ENCODE data around the gene TACR3.
A peak's percentile ranks its signal among the peaks of the same experiment; 100 is the strongest.
"Not testable (repeated sequence)": the region's sequence is repeated elsewhere in the genome, so short reads cannot be mapped to it uniquely, and the experiment has no call there.

The TACR3 gene

GRCh38 chr4:103719830-103720207 lies at the start of gene TACR3:
TACR3 (minus strand) TSS chr4:103719985; CDS start chr4:103719675, 310 bp downstream.
- DNase-seq, result no peak

- no peak for DNase-seq
These were observed 37.8 kb upstream of the TACR3 start for GRCh38 chr4:103757631-103758030.

GRCh38 chr4:103756741-103757140 lies 37.0 kb upstream of the TACR3 start:
- DNase-seq, result no peak

GRCh38 chr4:103754844-103755243 lies 35.1 kb upstream of the TACR3 start:
- DNase-seq, result peak in 1 of 2 experiments; percentile 35

GRCh38 chr4:103753868-103754653 lies 34.3 kb upstream of the TACR3 start:
- no peak for DNase-seq

GRCh38 chr4:103723150-103723549 lies 3.4 kb upstream of the TACR3 start:
- DNase-seq, result not testable (repeated sequence)

- DNase-seq, result no peak
These were observed 1.5 kb upstream of the TACR3 start for GRCh38 chr4:103721251-103721650.

GRCh38 chr4:103720661-103721060 lies 876 bp upstream of the TACR3 start:
- no peak for DNase-seq

GRCh38 chr4:103719105-103719829 lies 518 bp downstream of the TACR3 start:
- no peak for DNase-seq

- no peak for DNase-seq
These were observed 27.2 kb downstream of the TACR3 start for GRCh38 chr4:103692615-103693014.

GRCh38 chr4:103673983-103674382 lies 45.8 kb downstream of the TACR3 start:
- DNase-seq, result no peak

- DNase-seq, result not testable (repeated sequence)
These were observed 53.0 kb downstream of the TACR3 start for GRCh38 chr4:103666764-103667163.

- no peak for DNase-seq
These were observed 55.2 kb downstream of the TACR3 start for GRCh38 chr4:103664436-103665075.

GRCh38 chr4:103648541-103648940 lies 71.2 kb downstream of the TACR3 start:
- no peak for DNase-seq

- no peak for DNase-seq
These were observed 73.8 kb downstream of the TACR3 start for GRCh38 chr4:103645991-103646390.

GRCh38 chr4:103634236-103634635 lies 85.5 kb downstream of the TACR3 start:
- no peak for DNase-seq

- DNase-seq, result no peak
These were observed 93.5 kb downstream of the TACR3 start for GRCh38 chr4:103626296-103626695.

- DNase-seq, result no peak
These were observed 127.9 kb downstream of the TACR3 start for GRCh38 chr4:103591841-103592240.

- no peak for DNase-seq
These were observed 152.2 kb downstream of the TACR3 start for GRCh38 chr4:103567591-103567990.

GRCh38 chr4:103559178-103559577 lies 160.6 kb downstream of the TACR3 start:
- not testable (repeated sequence) for DNase-seq

Data from NCI-H2081 (cell line).